Endothelial cell of umbilical vein (primary cell): Measurements from ENCODE around the gene LSP1. TPM values are rescaled to one million over a fixed set of nuclear protein-coding genes. Genes with fewer than 3 reads are reported as not detected.

Experiments used
- BruUV-seq: library from RNA; stranded (reverse); fragments of 400-500 nt; replicated peaks from 2 replicates; lab custom pipeline; 2021; lab: Mats Ljungman, UMichigan
- CTCF ChIA-PET: fragments of 300-600, 350-600 bp; sonication (Branson Sonifier 250); formaldehyde crosslinking; loops from one replicate; lab custom pipeline; 2021; ENCODE audit warnings: antibody characterized with exemption, inconsistent platforms; lab: Charles Lee
- POLR2A ChIA-PET: fragments of 300-600, 350-600 bp; sonication (Branson Sonifier 250); formaldehyde crosslinking; loops from one replicate; lab custom pipeline; 2021; ENCODE audit warnings: antibody characterized with exemption, inconsistent platforms; lab: Charles Lee
- DNase-seq: peaks from one replicate; pipeline ENCODE4 v3.0.0-alpha.2; 2011; ENCODE audit warnings: low read depth, low spot score
- FAIRE-seq: peaks from 2 replicates; lab custom pipeline; 2011; peaks lifted over from hg19 to GRCh38; lab: Jason Lieb, UNC
- H2AFZ ChIP-seq: 2 replicates; pipeline ENCODE4 v1.6.0; 2012; ENCODE audit warnings: low read depth, low read length, control low read depth, inconsistent platforms
- H3K27ac ChIP-seq: 2 replicates; pipeline ENCODE4 v1.5.1; 2011; ENCODE audit warnings: low read depth, mild to moderate bottlenecking, control low read depth, low read length, moderate library complexity; ENCODE audit not compliant: insufficient read depth
- H3K27me3 ChIP-seq, 2 experiments: 2 replicates each; pipeline versions ENCODE4 v1.6.0 to v1.6.1; 2011; ENCODE audit warnings: low read length in 2 of 2, mixed read lengths in 1 of 2; ENCODE audit not compliant: control insufficient read depth in 2 of 2, insufficient read depth in 2 of 2
- H3K36me3 ChIP-seq, 2 experiments: 2 replicates in 1 of 2; 3 replicates in 1 of 2; pipeline ENCODE4 v1.5.1; 2011; ENCODE audit warnings: low read length in 2 of 2, mild to moderate bottlenecking in 1 of 2, moderate library complexity in 1 of 2; ENCODE audit not compliant: control insufficient read depth in 2 of 2, insufficient read depth in 2 of 2; ENCODE audit errors: extremely low read depth in 1 of 2
- H3K4me1 ChIP-seq: 3 replicates; pipeline ENCODE4 v1.5.1; 2011; ENCODE audit warnings: mild to moderate bottlenecking, low read length; ENCODE audit not compliant: control insufficient read depth, insufficient read depth; ENCODE audit errors: extremely low read depth
- H3K4me2 ChIP-seq: 2 replicates; pipeline ENCODE4 v1.6.1; 2011; ENCODE audit warnings: low read length, control low read depth, mixed read lengths; ENCODE audit not compliant: insufficient read depth
- H3K4me3 ChIP-seq, 3 experiments: fragments of 200-600 bp in 1 of 3; sonication (generic), shearing (Covaris generic) in 1 of 3; replicated peaks in 1 of 3; 2 replicates each; pipeline ENCODE4 v1.5.1; 2011 to 2016; ENCODE audit warnings: control low read depth in 3 of 3, low read length in 3 of 3, mild to moderate bottlenecking in 2 of 3, inconsistent platforms in 1 of 3, low read depth in 1 of 3, moderate library complexity in 1 of 3; ENCODE audit not compliant: insufficient read depth in 1 of 3
- H3K79me2 ChIP-seq: 2 replicates; pipeline ENCODE4 v1.6.0; 2012; ENCODE audit warnings: low read length, inconsistent platforms; ENCODE audit not compliant: control insufficient read depth, insufficient read depth
- H3K9ac ChIP-seq: replicated peaks from 2 replicates; pipeline ENCODE3; 2011; ENCODE audit warnings: low read length, control low read depth; ENCODE audit not compliant: insufficient read depth; ENCODE audit errors: extremely low read depth
- H3K9me1 ChIP-seq: replicated peaks from 3 replicates; pipeline ENCODE4 v1.6.0; 2011; ENCODE audit warnings: mild to moderate bottlenecking, low read length; ENCODE audit not compliant: control insufficient read depth, insufficient read depth; ENCODE audit errors: extremely low read depth
- H3K9me3 ChIP-seq: replicated peaks from 2 replicates; pipeline ENCODE4 v1.5.1; 2012; ENCODE audit warnings: low read length, inconsistent platforms; ENCODE audit not compliant: control insufficient read depth, insufficient read depth
- H4K20me1 ChIP-seq: replicated peaks from 2 replicates; pipeline ENCODE3; 2011; ENCODE audit warnings: mild to moderate bottlenecking, low read length; ENCODE audit not compliant: control insufficient read depth, insufficient read depth; ENCODE audit errors: extremely low read depth
- CTCF ChIP-seq, 2 donors: IDR thresholded peaks; 1 replicate in 1 of 2; 2 replicates in 1 of 2; pipeline ENCODE4 v1.5.1; 2011; ENCODE audit warnings: low read length in 2 of 2, mild to moderate bottlenecking in 2 of 2, moderate library complexity in 2 of 2, control low read depth in 1 of 2, inconsistent platforms in 1 of 2, low read depth in 1 of 2; ENCODE audit not compliant: insufficient read depth in 1 of 2; ENCODE audit errors: extremely low read depth in 1 of 2
- FOS ChIP-seq: IDR thresholded peaks from 2 replicates; pipeline ENCODE4 v1.6.1; 2011; ENCODE audit warnings: mild to moderate bottlenecking, low read length, moderate library complexity, borderline replicate concordance; ENCODE audit not compliant: insufficient read depth
- GATA2 ChIP-seq: IDR thresholded peaks from 2 replicates; pipeline ENCODE4 v1.7.0; 2011; ENCODE audit warnings: low read depth, mild to moderate bottlenecking, moderate library complexity, mixed read lengths, low read length; ENCODE audit not compliant: insufficient read length, insufficient read depth
- JUN ChIP-seq: IDR thresholded peaks from 2 replicates; pipeline ENCODE4 v1.6.1; 2011; ENCODE audit warnings: borderline replicate concordance, low read depth; ENCODE audit not compliant: insufficient read length, insufficient read depth
- MYC ChIP-seq: IDR thresholded peaks from one replicate; pipeline ENCODE4 v1.6.1; 2011; ENCODE audit warnings: mild to moderate bottlenecking, low read depth, low read length
- POLR2A ChIP-seq: IDR thresholded peaks from 2 replicates; pipeline ENCODE4 v1.6.1; 2012; ENCODE audit warnings: low read depth, mild to moderate bottlenecking, control low read depth, low read length
- POLR2AphosphoS5 ChIP-seq: IDR thresholded peaks from 2 replicates; pipeline ENCODE4 v1.6.1; 2012; ENCODE audit warnings: low read depth, mild to moderate bottlenecking, control low read depth, low read length, moderate library complexity; ENCODE audit not compliant: insufficient read depth
- dilution Hi-C: fragments of 300-500 bp; cut with MboI; formaldehyde crosslinking; loops from one replicate; pipeline ENCODE4 v1.15.0; 2019; ENCODE audit warnings: low sequenced_read_pairs; ENCODE audit not compliant: extremely low pct_ligation_motif_present
- intact Hi-C: fragments of 100-400 bp; cut with micrococcal nuclease; formaldehyde crosslinking; loops from one replicate; pipeline ENCODE4 v1.10.0; 2022
- polyA plus RNA-seq, 4 experiments: library from polyadenylated mRNA; depleted of rRNA in 3 of 4; stranded (reverse) in 3 of 4; unstranded in 1 of 4; fragments of >200 nt; gene quantifications; 2 replicates each; pipeline versions ENCODE4 v1.2.1 to v1.2.3, GENCODE V29; 2011 to 2012; ENCODE audit warnings: missing spikeins in 1 of 4
- total RNA-seq: library from RNA; stranded (reverse); gene quantifications from 2 replicates; pipeline ENCODE4 v1.2.3, GENCODE V29; 2021

The LSP1 gene
- total and polyA plus RNA-seq, 2 donors (not counting 3 experiments of a cell fraction or from before 2014, with no cell fraction given) = not detected

- POLR2A ChIA-PET = interaction anchor here (1.1 kb wide), 1 partner anchor 42 kb away, joined by 4 read pairs; no protein-coding TSS in a partner anchor
Observed at GRCh38 chr11:1906181-1906580, 53.3 kb downstream of the LSP1 start.

GRCh38 chr11:1906611-1907423 lies 53.9 kb downstream of the LSP1 start:
- Histone ChIP-seq H3K9me3 (no peaks in the 10 kb centered on the region), H2AFZ (peak overlapping the region; percentile 49), H4K20me1 (no peaks in the 10 kb centered on the region), H3K4me3 (no peak overlapping the region), H3K9me1 (no peaks in the 10 kb centered on the region), H3K27ac (peak overlapping the region; percentile 74), H3K27me3 (no peaks in the 10 kb centered on the region), H3K36me3 (no peaks in the 10 kb centered on the region), H3K4me2 (peak overlapping the region; percentile 49), H3K4me1 (peaks cover 33% of the 10 kb centered on the region), H3K79me2 (no peaks in the 10 kb centered on the region), H3K9ac (peak overlapping the region; percentile 20)
- DNase-seq (no peak), FAIRE-seq (peak; percentile 54)
- TF ChIP-seq POLR2A (no peak), GATA2 (no peak), CTCF (IDR thresholded peaks at IDR 0.05; ENCODE audit: extremely low read depth in 1 of 2, insufficient read depth in 1 of 2, low read depth in 1 of 2, low read length in 2 of 2) (no peak), MYC (no peak), FOS (no peak)
- ChIA-PET POLR2A (interaction anchor here (1.1 kb wide), 1 partner anchor 41 kb away, joined by 4 read pairs; no protein-coding TSS in a partner anchor), CTCF (interaction anchor here (0.9 to 5.3 kb wide), 6 partner anchors 10 to 254 kb away, joined by 3 to 41 read pairs (median 5); no protein-coding TSS in a partner anchor)
- intact Hi-C loops (no loop called here), dilution Hi-C loops (no loop called here)
- BruUV-seq = TSS peak; percentile 45

More at GRCh38 chr11:1906181-1906580, 53.3 kb downstream of the LSP1 start:
- Histone ChIP-seq H3K27ac (peak overlapping the region; percentile 74), H3K79me2 (no peaks in the 10 kb centered on the region), H3K9ac (peak overlapping the region; percentile 20), H2AFZ (peak overlapping the region; percentile 49), H3K4me1 (peaks cover 33% of the 10 kb centered on the region), H3K36me3 (no peaks in the 10 kb centered on the region), H3K4me2 (peak overlapping the region; percentile 49), H3K4me3 (no peak overlapping the region), H3K9me3 (no peaks in the 10 kb centered on the region), H4K20me1 (no peaks in the 10 kb centered on the region), H3K27me3 (no peaks in the 10 kb centered on the region), H3K9me1 (no peaks in the 10 kb centered on the region)
- peak; percentile 70 for TF ChIP-seq JUN
- TF ChIP-seq FOS = peak; percentile 18
- TF ChIP-seq POLR2AphosphoS5 = peak; percentile 52
- no peak for TF ChIP-seq POLR2A
- dilution Hi-C loops (no loop called here), intact Hi-C loops (no loop called here)
- CTCF ChIA-PET = interaction anchor here (0.6 to 5.3 kb wide), 7 partner anchors 9 to 253 kb away, joined by 3 to 41 read pairs (median 3); no protein-coding TSS in a partner anchor
- BruUV-seq = no TSS peak
- FAIRE-seq = peak; percentile 84
- DNase-seq = peak; percentile 90
